A549 treated with RU486 at 1 μM for 4 hours (cell line): ENCODE data around the gene OVCH2. TPM values are rescaled to one million over a fixed set of nuclear protein-coding genes. Genes with fewer than 3 reads are reported as not detected.

Source experiments
- total RNA-seq: library from RNA; stranded (reverse); fragments of 200-300 nt; extraction: Qiagen RNA extraction; gene quantifications from 5 replicates; pipeline ENCODE4 v1.2.3, GENCODE V29; 2022; ENCODE audit warnings: low read depth

OVCH2 gene, protein sequence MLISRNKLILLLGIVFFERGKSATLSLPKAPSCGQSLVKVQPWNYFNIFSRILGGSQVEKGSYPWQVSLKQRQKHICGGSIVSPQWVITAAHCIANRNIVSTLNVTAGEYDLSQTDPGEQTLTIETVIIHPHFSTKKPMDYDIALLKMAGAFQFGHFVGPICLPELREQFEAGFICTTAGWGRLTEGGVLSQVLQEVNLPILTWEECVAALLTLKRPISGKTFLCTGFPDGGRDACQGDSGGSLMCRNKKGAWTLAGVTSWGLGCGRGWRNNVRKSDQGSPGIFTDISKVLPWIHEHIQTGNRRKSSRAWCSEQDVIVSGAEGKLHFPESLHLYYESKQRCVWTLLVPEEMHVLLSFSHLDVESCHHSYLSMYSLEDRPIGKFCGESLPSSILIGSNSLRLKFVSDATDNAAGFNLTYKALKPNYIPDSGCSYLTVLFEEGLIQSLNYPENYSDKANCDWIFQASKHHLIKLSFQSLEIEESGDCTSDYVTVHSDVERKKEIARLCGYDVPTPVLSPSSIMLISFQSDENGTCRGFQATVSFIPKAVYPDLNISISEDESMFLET
- total RNA-seq: not detected in 5 replicates

DNA sequence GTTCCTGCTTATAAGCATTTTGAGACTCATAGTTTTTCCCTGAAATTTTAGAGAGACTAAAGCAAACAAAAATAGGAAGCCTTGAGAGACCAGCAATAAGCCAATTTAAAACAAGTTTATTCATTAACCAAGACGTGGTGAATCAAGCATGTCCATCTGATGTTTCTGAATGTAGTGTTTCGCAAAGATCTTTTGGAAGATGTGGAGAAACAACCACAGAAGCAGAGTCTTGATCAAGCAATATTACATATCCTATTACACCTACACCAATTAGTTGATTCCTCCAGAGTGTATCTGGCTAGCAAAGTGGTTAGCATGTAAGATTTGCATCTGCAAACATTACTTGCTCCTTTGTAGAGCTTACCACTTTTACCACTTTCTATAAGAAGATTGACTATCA lies at the start of gene OVCH2:
Gene OVCH2, minus strand, starts transcription at position 101 of the 400 bp plus-strand sequence. Its CDS starts 83 bp downstream, at position 18.

DNA sequence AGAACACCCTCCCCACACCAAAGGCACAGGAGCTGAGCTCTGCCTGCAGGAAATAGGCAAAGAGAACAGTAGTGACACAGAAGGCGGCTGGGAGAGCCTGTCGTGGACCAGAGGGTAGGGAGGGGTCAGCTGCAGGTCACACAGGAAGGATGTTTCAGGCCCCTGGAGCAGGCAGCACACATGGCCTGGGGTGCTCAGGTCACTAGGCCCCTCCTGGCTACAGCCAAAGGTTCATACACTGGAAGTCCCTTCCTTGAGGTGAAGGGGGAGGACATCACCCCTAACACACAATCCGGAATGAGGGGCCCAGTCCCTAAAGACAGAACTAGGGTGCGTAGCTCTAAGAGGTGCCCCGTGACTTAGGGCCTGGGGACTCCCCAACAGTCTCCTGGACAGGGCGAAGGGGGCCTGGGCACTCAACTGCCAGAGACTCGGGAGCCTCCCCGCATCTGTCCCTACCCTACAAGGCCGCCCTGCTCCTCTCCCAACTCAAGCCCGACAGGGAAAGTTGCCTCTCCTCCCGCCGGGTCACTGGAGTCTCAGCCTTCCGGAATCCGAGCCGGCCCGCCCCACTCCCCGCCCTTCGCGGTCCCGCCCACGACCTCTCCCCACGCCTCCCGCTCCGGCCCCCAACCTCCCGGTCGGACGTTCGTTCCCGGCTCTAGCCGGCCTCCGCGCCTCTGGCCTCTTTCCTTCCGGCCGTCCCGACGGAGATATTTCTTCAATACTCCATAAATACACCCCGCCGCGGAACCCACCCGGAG lies 33.1 kb downstream of the OVCH2 start, which contains the start of gene CYB5R2:
Gene CYB5R2, minus strand, starts transcription at position 541 of the 764 bp plus-strand sequence. CDS start 675 bp downstream, outside the sequence.

Other genes with a start within 250 kb of the OVCH2 start
- 0.18 TPM in 1 of 5 replicates, not detected in the others for gene OLFML1, start 221.0 kb downstream of the OVCH2 start, total RNA-seq
- 11.2 to 19.1 TPM (median 14.7 TPM) in 5 replicates for gene PPFIBP2, start 192.5 kb downstream of the OVCH2 start, total RNA-seq
- gene CYB5R2, start 33.0 kb downstream of the OVCH2 start, total RNA-seq: 4.3 to 5.3 TPM (median 4.9 TPM) in 5 replicates
- gene OR5P2, start 90.5 kb upstream of the OVCH2 start, total RNA-seq: not detected in 5 replicates
- gene OR5P3, start 124.4 kb upstream of the OVCH2 start, total RNA-seq: not detected in 5 replicates
- gene OR10A6, start 224.8 kb upstream of the OVCH2 start, total RNA-seq: not detected in 5 replicates
- not detected in 5 replicates for gene OR10A3, start 235.2 kb upstream of the OVCH2 start, total RNA-seq